ENCODE measurements around the gene CPE. TPM values are rescaled to one million over a fixed set of nuclear protein-coding genes. Genes with fewer than 3 reads are reported as not detected.

CPE gene
- total and polyA plus RNA-seq, 2 of the 4 experiments (the other 2 are of a cell fraction): 3.6 to 13.5 TPM

- H4K8ac ChIP-seq (ENCODE audit: low read depth in 2 of 2, low read length in 2 of 2): no peak overlapping the region
- H3K9me1 ChIP-seq (ENCODE audit: insufficient read depth, low read length): no peaks in the 10 kb centered on the region
- DNase-seq (no peak), ATAC-seq (ENCODE audit: low read depth) (no peak)
- no peak for TF ChIP-seq RAD21 (IDR thresholded peaks at IDR 0.05; ENCODE audit: low read length)
- no peak for TF ChIP-seq MAZ (IDR thresholded peaks at IDR 0.05; ENCODE audit: borderline replicate concordance, low read depth, low read length)
- no peak for TF ChIP-seq BHLHE40 (IDR thresholded peaks at IDR 0.05; ENCODE audit: low read depth, low read length)
- no peak for TF ChIP-seq RCOR1 (IDR thresholded peaks at IDR 0.05; ENCODE audit: insufficient replicate concordance, low read length)
- no peak for TF ChIP-seq MXI1 (IDR thresholded peaks at IDR 0.05; ENCODE audit: borderline replicate concordance, low read depth, low read length)
- TF ChIP-seq POLR2A (IDR thresholded peaks at IDR 0.05; ENCODE audit: low read depth, low read length): no peak
- TF ChIP-seq FOS (IDR thresholded peaks at IDR 0.05; ENCODE audit: low read depth, low read length): no peak
- TF ChIP-seq RFX5 (IDR thresholded peaks at IDR 0.05; ENCODE audit: low read depth, low read length): no peak
- TF ChIP-seq CHD1 (IDR thresholded peaks at IDR 0.05; ENCODE audit: low read depth, low read length): no peak
- no peak for TF ChIP-seq CTCF (conservative IDR thresholded peaks at IDR 0.05; ENCODE audit: low read depth, low read length)
- no peak for TF ChIP-seq NFE2L2 (IDR thresholded peaks at IDR 0.05; ENCODE audit: low read depth, low read length)
- no peak for TF ChIP-seq MAFK (IDR thresholded peaks at IDR 0.05; ENCODE audit: low read depth, low read length)
- TF ChIP-seq ELK1 (IDR thresholded peaks at IDR 0.05; ENCODE audit: borderline replicate concordance, low read depth, low read length): no peak
- no peaks in the 10 kb centered on the region for H3K36me3 ChIP-seq (ENCODE audit: control insufficient read depth, insufficient read depth, low read length)
- H3K4me2 ChIP-seq (ENCODE audit: low read depth, low read length): no peak overlapping the region
- no peak overlapping the region for H2AK5ac ChIP-seq (ENCODE audit: low read depth, low read length)
- H3K4me3 ChIP-seq (ENCODE audit: insufficient read depth, low read depth, low read length): no peak overlapping the region
- no peaks in the 10 kb centered on the region for H4K20me1 ChIP-seq (ENCODE audit: insufficient read depth, low read length)
- dilution Hi-C loops (cut with HindIII; ENCODE audit: low sequenced_read_pairs, unreplicated experiment) (loop anchor here (25.0 kb wide), 1 partner anchor 333 kb away; no protein-coding TSS in a partner anchor), intact Hi-C loops (cut with micrococcal nuclease) (no loop called here), in situ Hi-C loops (cut with MboI; ENCODE audit: low sequenced_read_pairs) (no loop called here)
- no peak overlapping the region for H3K9ac ChIP-seq (ENCODE audit: low read depth, low read length)
- no peak overlapping the region for H2BK120ac ChIP-seq (ENCODE audit: low read depth, low read length)
- H3K79me1 ChIP-seq (ENCODE audit: low read depth in 1 of 2, low read length in 2 of 2): no peaks in the 10 kb centered on the region
- H3K9me3 ChIP-seq (ENCODE audit: control insufficient read depth, insufficient read depth, low read length): peaks cover 5% of the 10 kb centered on the region
- no peak overlapping the region for H2AFZ ChIP-seq (replicated peaks; ENCODE audit: low read length, poor library complexity)
- H3K23ac ChIP-seq (ENCODE audit: low read depth, low read length): no peak overlapping the region
- WGBS, 2 experiments (ENCODE audit: extremely low coverage in 2 of 2, insufficient read length in 1 of 2): no CpG with 5 or more reads among the region's 2 CpGs
- no peaks in the 10 kb centered on the region for H3K4me1 ChIP-seq (ENCODE audit: control insufficient read depth, insufficient read depth, low read length)
- H3K27ac ChIP-seq (ENCODE audit: insufficient read depth, low read length): no peak overlapping the region
- H3K4ac ChIP-seq (ENCODE audit: low read depth, low read length): no peak overlapping the region
- no peak overlapping the region for H3K56ac ChIP-seq (ENCODE audit: extremely low read depth, insufficient read depth, low read length)
- POLR2A ChIA-PET (ENCODE audit: unreplicated experiment): no interaction called here
- BruUV-seq (replicated peaks): no TSS peak
- no peaks in the 10 kb centered on the region for H3K27me3 ChIP-seq (ENCODE audit: control insufficient read depth, insufficient read depth, low read length)
- H2BK5ac ChIP-seq (ENCODE audit: low read depth, low read length, poor library complexity, severe bottlenecking): no peak overlapping the region
- no peak overlapping the region for H3K14ac ChIP-seq (replicated peaks; ENCODE audit: low read depth, low read length)
- H4K91ac ChIP-seq (ENCODE audit: insufficient read depth, low read depth, low read length): no peak overlapping the region
- H4K5ac ChIP-seq (ENCODE audit: low read depth, low read length): no peak overlapping the region
- no peak overlapping the region for H2BK20ac ChIP-seq (ENCODE audit: low read depth, low read length)
- no peak overlapping the region for H2AK9ac ChIP-seq (replicated peaks; ENCODE audit: low read depth, low read length, poor library complexity)
- CTCF ChIA-PET: interaction anchor here (2.7 kb wide), 1 partner anchor 339 kb away, joined by 8 read pairs; no protein-coding TSS in a partner anchor
- no peak overlapping the region for H3K18ac ChIP-seq (ENCODE audit: low read depth, low read length)
- H2BK15ac ChIP-seq (ENCODE audit: low read depth, low read length): no peak overlapping the region
Measured at GRCh38 chr4:165470009-165470408, 91.2 kb downstream of the CPE start.
